Smooth muscle cell (in vitro differentiated cells): ENCODE measurements around the gene KCNB1. TPM values are rescaled to one million over a fixed set of nuclear protein-coding genes. Genes with fewer than 3 reads are reported as not detected.

ENCODE experiments used
- DNase-seq: peaks from one replicate; lab custom pipeline; 2025; ENCODE audit not compliant: unreplicated experiment; lab: John Stamatoyannopoulos, UW
- H2AFZ ChIP-seq: fragments of 200-600 bp; sonication (generic); 2 replicates; pipeline ENCODE4 v1.6.0; 2016; ENCODE audit warnings: antibody characterized with exemption, low read depth, mild to moderate bottlenecking
- H3F3A ChIP-seq: fragments of 200-600 bp; sonication (generic); 2 replicates; pipeline ENCODE4 v1.6.0; 2017; ENCODE audit warnings: antibody characterized with exemption, low read depth
- H3K27ac ChIP-seq: fragments of 200-600 bp; sonication (generic); 2 replicates; pipeline ENCODE4 v1.5.1; 2016; ENCODE audit warnings: low read depth, mild to moderate bottlenecking
- H3K27me3 ChIP-seq: fragments of 200-600 bp; sonication (generic); 2 replicates; pipeline ENCODE4 v1.6.1; 2016; ENCODE audit warnings: low read depth, mild to moderate bottlenecking
- H3K36me3 ChIP-seq: fragments of 200-600 bp; sonication (generic); 2 replicates; pipeline ENCODE4 v1.5.1; 2016; ENCODE audit warnings: low read depth
- H3K4me1 ChIP-seq: fragments of 200-600 bp; sonication (generic); 2 replicates; pipeline ENCODE4 v1.5.1; 2016; ENCODE audit warnings: low read depth
- H3K4me2 ChIP-seq: fragments of 200-600 bp; sonication (generic); 2 replicates; pipeline ENCODE4 v1.6.0; 2016; ENCODE audit warnings: mild to moderate bottlenecking
- H3K4me3 ChIP-seq: fragments of 200-600 bp; sonication (generic); 2 replicates; pipeline ENCODE4 v1.5.1; 2016; ENCODE audit warnings: mild to moderate bottlenecking
- H3K79me2 ChIP-seq: fragments of 200-600 bp; sonication (generic); 2 replicates; pipeline ENCODE4 v1.6.0; 2016; ENCODE audit warnings: low read depth, mild to moderate bottlenecking
- H3K9ac ChIP-seq: fragments of 200-600 bp; sonication (generic); 2 replicates; pipeline ENCODE4 v1.6.0; 2016; ENCODE audit warnings: low read depth
- H3K9me3 ChIP-seq: fragments of 200-600 bp; sonication (generic); replicated peaks from 2 replicates; pipeline ENCODE4 v1.5.1; 2016; ENCODE audit warnings: low read depth
- H4K20me1 ChIP-seq: fragments of 200-600 bp; sonication (generic); 2 replicates; pipeline ENCODE4 v1.6.0; 2016; ENCODE audit warnings: low read depth
- CTCF ChIP-seq: fragments of 200-600 bp; sonication (generic); IDR thresholded peaks from 2 replicates; pipeline ENCODE4 v1.5.1; 2017; ENCODE audit warnings: borderline replicate concordance, mild to moderate bottlenecking, antibody characterized with exemption; ENCODE audit not compliant: insufficient read depth, poor library complexity, severe bottlenecking
- WGBS: methylation state at CpG from one replicate; pipeline ENCODE4 v1.1.7; 2016; ENCODE audit warnings: low lambda C conversion rate; 5-methylcytosine and 5-hydroxymethylcytosine counted together
- polyA plus RNA-seq: library from polyadenylated mRNA; unstranded; fragments of >200 nt; fragmentation: Nextera tagmentation; extraction: Ambion mirVana; gene quantifications from 2 replicates; pipeline ENCODE4 v1.2.1, GENCODE V29; 2016
- total RNA-seq: library from RNA; depleted of rRNA; stranded (reverse); fragments of >200 nt; gene quantifications from 2 replicates; pipeline ENCODE4 v1.2.3, GENCODE V29; 2014

Gene KCNB1
- total and polyA plus RNA-seq, 2 experiments from 2014 or later = not detected

- H3K27me3 ChIP-seq = peaks cover 15% of the 10 kb centered on the region
- no peak for TF ChIP-seq CTCF
- no peaks in the 10 kb centered on the region for H3K79me2 ChIP-seq
- no peaks in the 10 kb centered on the region for H3F3A ChIP-seq
- H3K27ac ChIP-seq = no peak overlapping the region
- H2AFZ ChIP-seq = no peak overlapping the region
- 86% methylated on average over 14 of the region's 14 CpGs for WGBS
- no peak overlapping the region for H3K4me3 ChIP-seq
- no peak overlapping the region for H3K4me2 ChIP-seq
- no peaks in the 10 kb centered on the region for H3K36me3 ChIP-seq
- no peaks in the 10 kb centered on the region for H3K9me3 ChIP-seq
- no peaks in the 10 kb centered on the region for H3K4me1 ChIP-seq
- no peak overlapping the region for H3K9ac ChIP-seq
- H4K20me1 ChIP-seq = no peaks in the 10 kb centered on the region
- no peak for DNase-seq
These were observed 142.1 kb downstream of the KCNB1 start for GRCh38 chr20:49340161-49340966.

GRCh38 chr20:49339123-49339522, 143.3 kb downstream of the KCNB1 start:
- H3F3A ChIP-seq = no peaks in the 10 kb centered on the region
- H3K27ac ChIP-seq = no peak overlapping the region
- H3K36me3 ChIP-seq = no peaks in the 10 kb centered on the region
- no peak for DNase-seq
- H3K9ac ChIP-seq = no peak overlapping the region
- no peak overlapping the region for H2AFZ ChIP-seq
- no peaks in the 10 kb centered on the region for H4K20me1 ChIP-seq
- no peaks in the 10 kb centered on the region for H3K4me1 ChIP-seq
- H3K4me2 ChIP-seq = no peak overlapping the region
- 77% methylated on average over 9 of the region's 9 CpGs for WGBS
- H3K79me2 ChIP-seq = no peaks in the 10 kb centered on the region
- no peaks in the 10 kb centered on the region for H3K9me3 ChIP-seq
- no peak overlapping the region for H3K4me3 ChIP-seq
- H3K27me3 ChIP-seq = peaks cover 15% of the 10 kb centered on the region
- TF ChIP-seq CTCF = no peak

GRCh38 chr20:49338061-49338460, 144.4 kb downstream of the KCNB1 start:
- 90% methylated on average over 11 of the region's 11 CpGs for WGBS
- no peaks in the 10 kb centered on the region for H3K36me3 ChIP-seq
- H3K27ac ChIP-seq = no peak overlapping the region
- no peaks in the 10 kb centered on the region for H3K4me1 ChIP-seq
- no peak overlapping the region for H3K4me3 ChIP-seq
- TF ChIP-seq CTCF = no peak
- no peak overlapping the region for H2AFZ ChIP-seq
- no peaks in the 10 kb centered on the region for H3K9me3 ChIP-seq
- peaks cover 14% of the 10 kb centered on the region for H3K27me3 ChIP-seq
- no peak for DNase-seq
- H3K9ac ChIP-seq = no peak overlapping the region
- H3K4me2 ChIP-seq = no peak overlapping the region
- no peaks in the 10 kb centered on the region for H3K79me2 ChIP-seq
- no peaks in the 10 kb centered on the region for H3F3A ChIP-seq
- no peaks in the 10 kb centered on the region for H4K20me1 ChIP-seq

GRCh38 chr20:49337357-49337756, 145.1 kb downstream of the KCNB1 start:
- Histone ChIP-seq H3F3A (no peaks in the 10 kb centered on the region), H2AFZ (no peak overlapping the region), H3K79me2 (no peaks in the 10 kb centered on the region), H3K36me3 (no peaks in the 10 kb centered on the region), H3K27me3 (peaks cover 11% of the 10 kb centered on the region), H3K4me1 (no peaks in the 10 kb centered on the region), H3K27ac (no peak overlapping the region), H3K9ac (no peak overlapping the region), H3K4me3 (no peak overlapping the region), H3K9me3 (no peaks in the 10 kb centered on the region), H3K4me2 (no peak overlapping the region), H4K20me1 (no peaks in the 10 kb centered on the region)
- 86% methylated on average over 7 of the region's 7 CpGs for WGBS
- DNase-seq = no peak
- TF ChIP-seq CTCF = no peak
